Thoracic aorta (tissue), 2 donors: ENCODE measurements around the gene VANGL2. TPM values are rescaled to one million over a fixed set of nuclear protein-coding genes. Genes with fewer than 3 reads are reported as not detected.

Experiments used
- ATAC-seq: fragments of 150-250 bp; one replicate; pipeline ENCODE4 v1.8.0; 2017; ENCODE audit warnings: low read depth; ENCODE audit not compliant: insufficient number of reproducible peaks, low FRiP score
- DNase-seq: peaks from one replicate; pipeline ENCODE4 v3.0.0-alpha.2; 2020; ENCODE audit warnings: low spot score
- H3K27ac ChIP-seq, 2 donors: fragments of 200-600 bp; sonication (generic); 1 replicate in 1 of 2; 2 replicates in 1 of 2; pipeline ENCODE4 v1.5.1; 2016; ENCODE audit warnings: mild to moderate bottlenecking in 2 of 2, moderate library complexity in 2 of 2
- H3K27me3 ChIP-seq: fragments of 200-600 bp; sonication (generic); replicated peaks from 2 replicates; pipeline ENCODE4 v1.6.0; 2016; ENCODE audit warnings: mild to moderate bottlenecking; ENCODE audit not compliant: insufficient read depth
- H3K36me3 ChIP-seq: fragments of 200-600 bp; sonication (generic); one replicate; pipeline ENCODE4 v1.5.1; 2016
- H3K4me1 ChIP-seq, 2 donors: fragments of 200-600 bp; sonication (generic); 1 replicate in 1 of 2; 2 replicates in 1 of 2; pipeline versions ENCODE4 v1.5.1 to v1.6.0; 2016; ENCODE audit warnings: low read depth in 2 of 2, mild to moderate bottlenecking in 1 of 2; ENCODE audit not compliant: control insufficient read depth in 1 of 2
- H3K4me3 ChIP-seq: fragments of 200-600 bp; sonication (generic); 2 replicates; pipeline ENCODE4 v1.5.1; 2016; ENCODE audit warnings: mild to moderate bottlenecking
- H3K9me3 ChIP-seq: fragments of 200-600 bp; sonication (generic); 2 replicates; pipeline ENCODE4 v1.5.1; 2016
- CTCF ChIP-seq: fragments of 200-600 bp; sonication (generic); IDR thresholded peaks from one replicate; pipeline ENCODE4 v1.5.1; 2019; ENCODE audit warnings: antibody characterized with exemption
- total RNA-seq, 2 donors: library from RNA; depleted of rRNA; stranded (reverse); fragments of >200 nt; gene quantifications; one replicate each; pipeline versions ENCODE4 v1.1.0 to v1.2.3, GENCODE V29; 2016

Gene VANGL2
- total RNA-seq, 2 donors from 2014 or later: 0.27 to 1.3 TPM

DNA sequence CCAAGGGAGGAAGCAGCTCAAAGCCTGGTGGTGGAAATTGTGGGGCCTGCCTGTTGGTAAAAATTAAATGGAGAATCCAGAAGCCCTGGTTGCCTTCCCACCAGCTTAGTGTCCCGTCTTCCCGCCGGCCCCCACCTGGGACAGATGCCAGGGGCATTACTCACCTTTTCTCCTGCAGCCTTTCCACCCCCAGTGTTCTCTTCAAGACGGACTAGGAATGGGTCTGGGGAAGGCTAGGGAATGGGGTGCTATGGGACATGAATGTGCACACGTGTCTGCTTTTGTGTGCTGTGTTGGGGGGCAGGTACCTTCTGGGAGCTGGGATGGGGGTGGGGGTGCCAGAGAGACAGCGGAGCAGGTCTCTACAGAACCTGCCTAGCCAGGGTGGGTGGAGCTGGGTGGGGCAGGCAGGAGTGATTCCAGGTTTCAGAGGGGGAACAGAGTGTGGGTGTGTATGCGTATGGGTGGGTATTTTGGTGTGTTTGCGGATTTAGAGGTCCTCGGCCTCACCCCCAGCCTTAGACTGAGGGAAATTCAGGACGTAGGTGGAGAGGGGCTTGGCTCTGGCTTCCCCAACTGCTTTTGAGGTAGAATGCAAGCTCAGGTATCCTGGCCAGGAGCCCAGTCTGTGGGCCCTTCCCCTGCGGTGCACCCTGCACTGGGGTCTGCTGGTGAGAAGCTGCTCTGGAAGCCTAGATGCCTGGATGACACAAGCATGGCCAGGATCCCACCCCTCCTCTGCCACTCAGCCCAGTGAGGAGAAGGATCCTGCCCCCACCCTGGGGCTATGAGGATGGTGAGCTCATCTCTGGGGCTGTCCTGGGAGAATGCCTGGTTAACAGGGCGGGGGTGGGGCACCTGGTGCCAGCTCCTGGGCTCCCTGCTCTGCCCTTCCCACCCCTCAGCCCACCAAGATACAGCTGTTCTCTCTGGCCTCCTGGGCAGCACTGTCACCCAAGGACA is 7.8 kb downstream of the VANGL2 start:
- no peak overlapping the region for H3K4me3 ChIP-seq
- DNase-seq (no peak), ATAC-seq (no peak)
- TF ChIP-seq CTCF: no peak
- no peaks in the 10 kb centered on the region for H3K36me3 ChIP-seq
- H3K27me3 ChIP-seq: no peaks in the 10 kb centered on the region
- H3K27ac ChIP-seq: no peak overlapping the region
- H3K4me1 ChIP-seq: no peaks in the 10 kb centered on the region
- no peaks in the 10 kb centered on the region for H3K9me3 ChIP-seq

- Histone ChIP-seq H3K27me3 (no peaks in the 10 kb centered on the region), H3K9me3 (no peaks in the 10 kb centered on the region), H3K36me3 (no peaks in the 10 kb centered on the region), H3K4me1 (no peaks in the 10 kb centered on the region), H3K4me3 (no peak overlapping the region), H3K27ac (no peak overlapping the region)
- DNase-seq: no peak
- no peak for ATAC-seq
- no peak for TF ChIP-seq CTCF
These were observed 8.5 kb downstream of the VANGL2 start for GRCh38 chr1:160408864-160409263.

- no peaks in the 10 kb centered on the region for H3K36me3 ChIP-seq
- H3K27ac ChIP-seq: no peak overlapping the region
- DNase-seq (no peak), ATAC-seq (no peak)
- no peaks in the 10 kb centered on the region for H3K4me1 ChIP-seq
- H3K9me3 ChIP-seq: no peaks in the 10 kb centered on the region
- no peaks in the 10 kb centered on the region for H3K27me3 ChIP-seq
- TF ChIP-seq CTCF: no peak
- H3K4me3 ChIP-seq: no peak overlapping the region
These were observed 9.1 kb downstream of the VANGL2 start for GRCh38 chr1:160409486-160409885.

GRCh38 chr1:160410406-160411005 is 10.1 kb downstream of the VANGL2 start:
- Histone ChIP-seq H3K4me1 (no peaks in the 10 kb centered on the region), H3K27ac (no peak overlapping the region), H3K9me3 (no peaks in the 10 kb centered on the region), H3K27me3 (no peaks in the 10 kb centered on the region), H3K4me3 (no peak overlapping the region), H3K36me3 (no peaks in the 10 kb centered on the region)
- no peak for TF ChIP-seq CTCF
- ATAC-seq (no peak), DNase-seq (no peak)

GRCh38 chr1:160411271-160412027 is 11.1 kb downstream of the VANGL2 start:
- no peak overlapping the region for H3K27ac ChIP-seq
- no peaks in the 10 kb centered on the region for H3K27me3 ChIP-seq
- no peak overlapping the region for H3K4me3 ChIP-seq
- TF ChIP-seq CTCF: no peak
- H3K4me1 ChIP-seq: no peaks in the 10 kb centered on the region
- H3K9me3 ChIP-seq: no peaks in the 10 kb centered on the region
- DNase-seq: no peak
- ATAC-seq: no peak
- H3K36me3 ChIP-seq: no peaks in the 10 kb centered on the region
